Daoy (cell line): ENCODE data around the gene LGALS7. TPM values are rescaled to one million over a fixed set of nuclear protein-coding genes. Genes with fewer than 3 reads are reported as not detected.
"Not testable (repeated sequence)": the region's sequence is repeated elsewhere in the genome, so short reads cannot be mapped to it uniquely, and the experiment has no call there.

Experiments used
- DNase-seq: peaks from one replicate; pipeline ENCODE4 v3.0.0-alpha.2; 2015; ENCODE audit warnings: low read depth
- total RNA-seq: library from RNA; depleted of rRNA; stranded (reverse); fragments of >200 nt; shearing (Covaris generic); gene quantifications from 2 replicates; pipeline ENCODE4 v1.2.3, GENCODE V29; 2014; rRNA removed

LGALS7 gene
- not detected in 2 replicates for total RNA-seq

- DNase-seq: no peak
These were observed at the start of gene LGALS7 for GRCh38 chr19:38773469-38774177. TSS of gene LGALS7 (minus strand) at chr19:38773517. CDS start at chr19:38773492, 25 bp downstream.

DNA sequence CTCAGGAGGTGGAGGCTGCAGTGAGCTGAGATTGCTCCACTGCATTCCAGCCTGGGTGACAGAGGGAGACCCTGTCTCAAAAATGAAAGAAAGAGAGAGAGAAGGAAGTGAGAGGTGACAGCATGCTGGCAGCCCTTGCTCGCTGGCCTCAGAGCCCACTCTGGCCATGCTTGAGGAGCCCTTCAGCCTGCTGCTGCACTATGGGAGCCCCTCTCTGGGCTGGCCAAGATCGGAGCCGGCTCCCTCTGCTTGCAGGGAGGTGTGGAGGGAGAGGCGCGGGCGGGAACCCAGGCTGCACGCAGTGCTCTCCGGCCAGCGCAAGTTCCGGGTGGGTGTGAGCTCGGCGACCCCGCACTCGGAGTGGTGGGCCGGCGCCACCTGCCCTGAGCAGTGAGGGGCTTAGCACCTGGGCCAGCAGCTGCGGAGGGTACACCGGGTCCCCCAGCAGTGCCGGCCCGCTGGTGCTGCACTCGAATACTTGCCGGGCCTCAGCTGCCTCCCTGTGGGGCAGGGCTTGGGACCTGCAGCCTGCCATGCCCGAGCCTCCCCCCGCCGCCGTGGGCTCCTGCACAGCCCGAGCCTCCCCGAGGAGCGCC lies 48.0 kb upstream of the LGALS7 start:
- not testable (repeated sequence) for DNase-seq

DNA sequence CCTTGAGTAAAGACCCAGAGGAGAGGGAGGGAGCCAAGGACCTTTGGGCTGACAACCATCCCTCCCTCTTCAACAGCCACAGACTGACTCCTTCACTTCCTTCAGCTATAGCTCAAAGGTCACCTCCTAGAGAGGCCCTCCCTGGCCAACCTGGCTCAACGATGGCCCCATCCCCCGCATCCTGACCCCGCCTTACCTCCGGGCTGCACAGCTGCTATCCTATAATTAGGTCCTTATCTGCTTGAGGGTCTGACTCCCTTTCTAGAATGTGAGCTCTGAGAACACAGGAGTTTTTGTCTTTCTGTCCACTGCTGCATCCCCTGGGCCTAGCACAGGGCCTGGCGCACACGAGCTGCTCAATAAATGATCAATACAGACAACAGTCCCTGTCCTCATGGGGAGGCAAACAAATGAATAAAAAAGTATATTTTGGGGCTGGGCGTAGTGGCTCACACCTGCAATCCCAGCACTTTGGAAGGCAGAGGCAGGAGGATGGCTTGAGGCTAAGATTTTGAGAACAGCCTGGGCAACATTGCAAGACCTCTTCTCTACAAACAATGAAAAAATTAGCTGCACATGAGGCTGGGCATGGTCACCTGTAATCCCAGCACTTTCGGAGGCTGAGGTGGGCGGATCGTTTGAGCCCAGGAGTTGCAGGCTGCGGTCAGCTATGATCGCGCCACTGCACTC lies 46.1 kb upstream of the LGALS7 start:
- DNase-seq: no peak

DNA sequence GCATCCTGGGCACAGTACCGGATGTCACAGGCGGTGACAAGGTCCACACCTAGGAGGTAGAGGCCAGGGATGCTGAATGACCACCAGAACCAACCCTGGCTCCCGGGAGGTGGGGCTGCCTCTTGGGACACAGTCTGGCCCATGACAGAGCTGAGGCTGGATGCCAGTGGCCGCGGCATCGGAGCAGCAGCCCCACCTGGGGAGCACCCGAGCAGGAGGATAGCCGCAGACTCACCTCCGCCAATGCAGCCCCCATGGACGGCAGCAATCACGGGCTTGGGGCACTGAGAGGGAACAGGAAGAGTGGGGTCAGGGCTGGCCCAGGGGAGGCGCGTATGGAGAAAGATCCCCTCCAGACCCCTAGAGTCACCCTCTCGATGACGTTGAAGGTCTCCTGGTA lies 43.8 kb upstream of the LGALS7 start:
- no peak for DNase-seq

DNA sequence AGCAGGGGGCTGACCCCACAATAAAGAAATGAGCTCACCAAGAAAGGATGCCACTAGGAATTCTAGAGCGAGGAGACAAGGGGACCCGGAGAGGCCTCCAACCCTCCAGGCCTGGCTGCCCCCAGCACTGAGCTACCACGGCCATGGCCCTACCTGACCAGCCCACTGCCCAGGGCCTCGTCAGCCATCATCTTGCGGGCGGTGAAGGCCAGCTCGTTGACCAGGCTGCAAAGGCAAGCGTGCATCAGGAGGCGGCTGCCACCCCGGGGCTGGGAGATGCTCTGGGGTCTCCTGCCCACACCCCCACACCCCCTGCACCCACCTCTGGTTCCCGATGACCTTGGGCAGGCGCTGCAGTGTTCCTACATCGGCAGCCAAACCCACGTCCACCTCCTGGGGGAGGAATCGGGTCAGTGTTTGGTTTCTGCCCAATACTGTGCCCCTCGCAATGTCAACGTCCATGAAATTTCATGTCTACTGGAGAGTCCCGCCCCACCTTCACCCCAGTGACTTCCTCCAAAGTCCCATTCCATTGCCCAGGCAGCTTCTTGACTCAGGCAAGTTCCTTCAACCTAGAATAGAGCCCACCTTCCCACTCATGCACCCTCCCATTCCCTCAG lies 42.9 kb upstream of the LGALS7 start:
- DNase-seq: no peak

- no peak for DNase-seq
These were observed 42.0 kb upstream of the LGALS7 start for GRCh38 chr19:38815059-38816001.

GRCh38 chr19:38813932-38814331 lies 40.6 kb upstream of the LGALS7 start:
- DNase-seq: not testable (repeated sequence)

DNA sequence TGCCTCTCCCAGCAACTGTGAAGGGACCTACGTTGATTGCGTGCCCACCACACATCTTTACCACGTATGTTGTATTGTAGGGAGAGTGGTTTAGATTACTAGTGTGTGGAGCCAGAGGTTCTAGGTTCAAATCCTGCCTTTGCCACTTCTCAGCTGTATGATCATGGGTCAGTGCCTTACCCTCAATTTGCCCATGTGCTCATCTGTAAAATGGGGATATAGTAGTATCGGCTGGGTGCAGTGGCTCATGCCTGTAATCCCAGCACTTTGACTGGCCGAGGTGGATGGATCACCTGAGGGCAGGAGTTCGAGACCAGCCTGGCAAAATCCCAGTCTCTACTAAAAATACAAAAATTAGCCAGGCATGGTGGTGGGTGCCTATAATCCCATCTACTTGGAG lies 40.0 kb upstream of the LGALS7 start:
- no peak for DNase-seq

- DNase-seq: no peak
These were observed 39.6 kb upstream of the LGALS7 start, which contains the start of gene LGALS4 for GRCh38 chr19:38812841-38813320. TSS of gene LGALS4 (minus strand) at chr19:38812945. CDS start at chr19:38812886, 59 bp downstream.

DNA sequence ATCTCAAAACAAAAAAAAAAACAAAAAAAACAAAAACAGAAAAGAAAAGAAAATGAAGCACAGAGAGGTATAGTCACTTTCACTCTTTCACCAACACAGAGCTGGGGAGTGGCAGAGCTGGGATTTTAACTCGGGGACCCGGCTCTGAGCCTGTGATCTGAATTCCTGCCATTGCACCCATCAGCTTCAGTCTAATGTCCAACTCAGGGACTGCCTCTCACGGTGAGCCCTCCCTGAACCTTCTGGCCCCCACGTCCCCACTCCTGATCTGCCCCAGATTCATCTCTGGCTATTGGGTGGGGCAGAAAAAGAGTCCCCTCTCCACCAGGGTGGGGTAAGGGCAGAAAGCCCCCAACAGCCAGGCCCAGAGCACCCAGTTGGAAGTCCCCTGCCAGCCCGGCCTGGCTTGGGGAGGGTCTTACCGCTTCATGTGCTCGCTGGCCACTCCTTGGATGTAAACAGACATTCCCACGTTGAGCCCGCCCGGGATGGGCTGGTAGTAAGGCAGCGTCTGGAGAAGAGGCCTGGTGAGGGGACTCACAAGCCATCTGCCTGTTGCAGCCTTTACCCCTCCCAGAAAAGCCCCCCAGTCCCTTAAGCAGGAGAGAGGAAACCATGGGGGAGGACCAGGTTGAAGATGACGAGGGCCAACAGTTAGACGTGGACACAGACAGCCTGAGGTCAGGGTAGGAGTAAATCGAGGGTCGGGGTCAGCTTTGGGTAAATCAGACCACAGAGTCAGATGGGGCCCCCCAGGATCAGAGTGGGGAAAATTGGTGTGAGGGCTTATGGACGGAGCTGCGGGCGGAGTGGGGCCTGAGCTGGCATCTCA lies 38.9 kb upstream of the LGALS7 start:
- DNase-seq: no peak

- DNase-seq: no peak
These were observed 36.4 kb upstream of the LGALS7 start for GRCh38 chr19:38809592-38810252.

- no peak for DNase-seq
These were observed 35.4 kb upstream of the LGALS7 start for GRCh38 chr19:38808741-38809140.

DNA sequence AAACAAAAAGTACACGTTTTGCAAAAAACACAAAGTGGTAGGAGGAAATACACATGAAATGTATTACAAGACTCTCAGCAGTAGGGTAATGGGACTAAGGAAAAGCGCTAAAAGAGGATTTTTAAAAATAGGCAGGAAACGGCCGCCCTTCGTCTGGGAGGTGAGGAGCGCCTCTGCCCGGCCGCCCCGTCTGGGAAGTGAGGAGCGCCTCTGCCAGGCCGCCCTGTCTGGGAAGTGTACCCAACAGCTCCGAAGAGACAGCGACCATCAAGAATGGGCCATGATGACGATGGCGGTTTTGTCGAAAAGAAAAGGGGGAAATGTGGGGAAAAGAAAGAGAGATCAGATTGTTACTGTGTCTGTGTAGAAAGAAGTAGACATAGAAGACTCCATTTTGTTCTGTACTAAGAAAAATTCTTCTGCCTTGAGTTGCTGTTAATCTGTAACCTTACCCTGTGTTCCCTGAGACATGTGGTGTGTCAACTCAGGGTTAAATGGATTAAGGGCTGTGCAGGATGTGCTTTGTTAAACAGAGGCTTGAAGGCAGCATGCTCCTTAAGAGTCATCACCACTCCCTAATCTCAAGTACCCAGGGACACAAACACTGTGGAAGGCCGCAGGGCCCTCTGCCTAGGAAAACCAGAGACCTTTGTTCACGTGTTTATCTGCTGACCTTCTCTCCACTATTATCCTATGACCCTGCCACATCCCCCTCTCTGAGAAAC lies 34.2 kb upstream of the LGALS7 start:
- not testable (repeated sequence) for DNase-seq

- DNase-seq: no peak
These were observed 33.1 kb upstream of the LGALS7 start for GRCh38 chr19:38806371-38806770.

DNA sequence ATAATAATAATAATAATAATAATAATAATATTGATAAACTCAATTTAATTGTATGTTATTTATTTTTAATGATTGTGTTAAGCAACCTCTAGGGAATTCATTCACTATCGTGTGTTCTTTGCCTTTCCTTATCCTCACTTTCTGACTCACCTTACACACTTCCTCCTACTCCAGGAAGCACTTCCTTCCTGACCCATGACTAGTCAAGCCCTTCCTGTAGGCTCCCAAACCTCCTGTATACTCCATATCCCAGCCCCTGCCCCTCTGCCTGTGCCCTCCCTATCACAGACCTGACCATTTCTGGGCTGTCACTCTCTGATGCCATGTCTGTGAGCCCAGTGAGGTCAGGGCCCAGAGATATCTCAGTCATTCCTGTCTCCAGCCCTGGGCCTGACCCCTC lies 31.9 kb upstream of the LGALS7 start:
- no peak for DNase-seq

DNA sequence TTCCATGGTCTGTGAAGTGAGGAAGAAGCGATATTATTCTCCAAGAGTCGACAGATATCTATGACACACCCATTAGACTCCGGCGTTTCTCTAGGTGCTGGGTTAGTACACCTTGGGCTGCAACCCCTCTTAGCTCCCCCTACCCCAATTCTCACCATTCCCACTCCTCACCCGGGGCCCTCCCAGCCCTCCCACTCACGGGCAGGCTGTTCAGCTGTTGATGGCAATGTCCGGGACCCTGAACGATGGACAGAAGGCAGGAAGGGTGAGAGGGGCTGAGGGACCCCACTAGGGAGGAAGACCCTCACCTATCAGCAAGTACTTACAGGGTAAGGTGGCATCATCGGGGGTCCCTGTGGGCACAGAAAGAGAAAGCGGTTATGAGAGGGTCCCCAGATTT lies 30.2 kb upstream of the LGALS7 start:
- DNase-seq: no peak

DNA sequence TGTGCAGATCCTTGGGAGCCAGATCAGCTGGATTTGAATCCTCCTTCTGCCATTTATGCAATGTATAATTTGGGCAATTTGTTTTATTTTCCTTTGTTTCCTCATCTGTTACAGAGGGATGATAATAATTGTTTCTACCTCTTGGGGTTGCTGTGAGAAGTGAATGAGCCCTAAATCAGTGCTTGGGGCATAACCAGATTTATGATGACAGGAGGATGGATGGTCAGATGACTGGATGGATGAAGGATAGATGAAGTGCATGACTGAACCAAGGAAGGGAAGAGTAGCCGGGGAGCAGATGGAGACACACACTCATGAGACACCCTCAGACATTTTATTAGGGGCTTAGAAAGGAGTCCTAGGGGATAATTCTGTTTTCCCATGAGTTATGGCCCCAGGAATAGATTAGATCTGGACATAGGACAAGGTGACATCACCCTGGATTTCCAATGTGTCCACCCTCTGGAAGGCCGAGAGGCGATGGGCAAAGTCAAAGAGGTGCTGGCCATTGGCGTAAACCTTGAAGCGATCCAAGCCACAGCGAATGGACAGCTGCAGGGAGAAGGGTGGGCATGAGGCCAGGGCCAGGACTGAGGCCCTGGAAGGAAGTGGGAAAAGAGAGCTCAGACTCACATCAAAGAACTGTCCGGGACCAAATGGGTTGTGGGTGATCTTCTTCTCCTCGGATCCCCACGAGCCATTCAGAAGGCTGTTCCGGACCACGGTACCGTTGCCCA lies 28.2 kb upstream of the LGALS7 start:
- DNase-seq: no peak
